ENCODE measurements around the gene DDX27. TPM values are rescaled to one million over a fixed set of nuclear protein-coding genes. Genes with fewer than 3 reads are reported as not detected.

DDX27 gene
- total and polyA plus RNA-seq, 2 of the 13 experiments (the other 11 are each of a cell fraction or from before 2014, with no cell fraction given), result 42.6 to 72.8 TPM

DNA sequence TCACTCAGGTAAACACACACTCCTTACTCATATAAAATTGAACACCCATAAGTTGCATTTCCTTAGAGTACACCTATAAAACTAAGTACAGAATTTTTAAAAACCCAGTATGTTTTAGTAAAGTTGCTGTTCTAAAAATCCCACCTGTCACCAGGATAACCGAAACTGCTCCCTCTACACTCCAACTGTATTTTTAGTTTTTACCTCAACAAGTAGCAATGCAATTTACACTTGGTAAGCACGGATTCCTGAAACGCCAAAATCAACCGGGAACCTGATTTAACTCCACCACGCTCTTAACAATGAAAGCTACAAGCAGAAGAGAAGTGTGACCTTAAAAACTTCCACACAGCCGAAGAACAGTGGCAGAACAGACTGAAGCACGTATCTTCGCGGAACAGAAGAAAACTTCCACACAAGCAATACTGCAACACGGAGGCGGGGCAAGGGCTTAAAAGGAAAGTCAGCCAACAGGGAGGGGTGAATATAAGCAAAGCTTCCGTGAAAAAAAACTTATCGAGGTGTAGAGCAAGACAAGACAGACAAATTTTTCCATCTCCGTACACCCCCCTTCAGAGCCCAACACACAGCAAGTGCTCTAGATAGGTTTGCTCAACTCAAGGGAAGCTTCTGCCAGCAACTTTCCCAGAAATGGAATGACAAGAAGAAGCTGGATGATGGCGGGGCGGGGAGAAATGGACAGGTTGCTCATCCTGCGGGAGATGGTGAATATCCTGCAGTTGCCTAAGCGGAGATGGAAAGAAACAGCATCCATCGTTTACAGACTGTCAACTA is 32.5 kb upstream of the DDX27 start (continued):
- no peak for TF ChIP-seq KDM5A (IDR thresholded peaks at IDR 0.05; ENCODE audit: borderline replicate concordance, low read length)
- no peak for TF ChIP-seq ZNF18 (CRISPR knock-in tag; IDR thresholded peaks at IDR 0.05; ENCODE audit: insufficient replicate concordance)
- no peak for TF ChIP-seq ZFP90 (CRISPR knock-in tag; IDR thresholded peaks at IDR 0.05; ENCODE audit: borderline replicate concordance)
- no peak; the same call in 1 of the 2 replicates for TF ChIP-seq KAT8 (CRISPR knock-in tag; IDR thresholded peaks at IDR 0.05)
- TF ChIP-seq KLF13 (CRISPR knock-in tag; IDR thresholded peaks at IDR 0.05), result no peak
- 0 out of 2 replicates have a peak, but pooled peaks have one; percentile 40 for TF ChIP-seq MTF1 (CRISPR knock-in tag; IDR thresholded peaks at IDR 0.05)
- TF ChIP-seq HNRNPH1 (optimal IDR thresholded peaks at IDR 0.05; ENCODE audit: low read depth, low read length), result no peak
- no peak for TF ChIP-seq HHEX (CRISPR knock-in tag; IDR thresholded peaks at IDR 0.05)
- no peak for TF ChIP-seq SRSF4 (IDR thresholded peaks at IDR 0.05; ENCODE audit: low read depth, low read length, poor library complexity, severe bottlenecking)
- TF ChIP-seq PAXIP1 (CRISPR knock-in tag; conservative IDR thresholded peaks at IDR 0.05), result no peak; the same call in 1 of the 2 replicates
- 0 out of 2 replicates have a peak, but pooled peaks have one; percentile 34 for TF ChIP-seq ZNF230 (CRISPR knock-in tag; IDR thresholded peaks at IDR 0.05)
- TF ChIP-seq AGO2 (optimal IDR thresholded peaks at IDR 0.05; ENCODE audit: low read depth, low read length), result no peak
- TF ChIP-seq ZNF205 (CRISPR knock-in tag; IDR thresholded peaks at IDR 0.05), result no peak
- TF ChIP-seq SALL2 (CRISPR knock-in tag; IDR thresholded peaks at IDR 0.05), result no peak
- TF ChIP-seq, protein P1, sequence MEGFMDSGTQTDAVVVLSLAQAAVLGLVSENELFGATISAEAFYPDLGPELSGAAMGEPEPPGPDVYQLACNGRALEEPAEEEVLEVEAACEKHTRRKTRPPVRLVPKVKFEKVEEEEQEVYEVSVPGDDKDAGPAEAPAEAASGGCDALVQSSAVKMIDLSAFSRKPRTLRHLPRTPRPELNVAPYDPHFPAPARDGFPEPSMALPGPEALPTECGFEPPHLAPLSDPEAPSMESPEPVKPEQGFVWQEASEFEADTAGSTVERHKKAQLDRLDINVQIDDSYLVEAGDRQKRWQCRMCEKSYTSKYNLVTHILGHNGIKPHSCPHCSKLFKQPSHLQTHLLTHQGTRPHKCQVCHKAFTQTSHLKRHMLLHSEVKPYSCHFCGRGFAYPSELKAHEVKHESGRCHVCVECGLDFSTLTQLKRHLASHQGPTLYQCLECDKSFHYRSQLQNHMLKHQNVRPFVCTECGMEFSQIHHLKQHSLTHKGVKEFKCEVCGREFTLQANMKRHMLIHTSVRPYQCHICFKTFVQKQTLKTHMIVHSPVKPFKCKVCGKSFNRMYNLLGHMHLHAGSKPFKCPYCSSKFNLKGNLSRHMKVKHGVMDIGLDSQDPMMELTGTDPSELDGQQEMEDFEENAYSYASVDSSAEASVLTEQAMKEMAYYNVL (CRISPR knock-in tag; IDR thresholded peaks at IDR 0.05; ENCODE audit: borderline replicate concordance), result peak; percentile 47; the same call in 1 of the 2 replicates
- no peak for TF ChIP-seq FOXP4 (CRISPR knock-in tag; IDR thresholded peaks at IDR 0.05)
- TF ChIP-seq ZFP36L1 (CRISPR knock-in tag; IDR thresholded peaks at IDR 0.05), result no peak
- TF ChIP-seq KLF11 (CRISPR knock-in tag; IDR thresholded peaks at IDR 0.05), result no peak
- peak; percentile 54; the same call in 1 of the 2 replicates for TF ChIP-seq ZNF792 (CRISPR knock-in tag; IDR thresholded peaks at IDR 0.05)
- TF ChIP-seq SIX1 (CRISPR knock-in tag; IDR thresholded peaks at IDR 0.05; ENCODE audit: borderline replicate concordance), result no peak
- no peak for TF ChIP-seq MYC (CRISPR knock-in tag; IDR thresholded peaks at IDR 0.05; ENCODE audit: borderline replicate concordance)
